GM12878 (cell line): Measurements from ENCODE around the gene GNG5. TPM values are rescaled to one million over a fixed set of nuclear protein-coding genes. Genes with fewer than 3 reads are reported as not detected.
A peak's percentile ranks its signal among the peaks of the same experiment; 100 is the strongest.

Source experiments
- ASH2L ChIP-seq: fragments of 300-600, 200-600 bp; sonication (generic); IDR thresholded peaks from 2 replicates; pipeline ENCODE4 v1.6.1; 2017; ENCODE audit warnings: low read depth, mild to moderate bottlenecking, borderline replicate concordance
- CEBPB ChIP-seq, 2 experiments: fragments of 150-350 bp in 1 of 2; IDR thresholded peaks; 2 replicates each; pipeline ENCODE4 v1.6.1; 2012 to 2014; ENCODE audit warnings: low read depth in 2 of 2, low read length in 2 of 2, borderline replicate concordance in 1 of 2, inconsistent platforms in 1 of 2
- CUX1 ChIP-seq: IDR thresholded peaks from 2 replicates; pipeline ENCODE4 v1.6.1; 2012; ENCODE audit warnings: improper control_type of control experiment, low read depth, low read length; ENCODE audit not compliant: insufficient replicate concordance
- HSF1 ChIP-seq: fragments of 150-350 bp; IDR thresholded peaks from 2 replicates; pipeline ENCODE4 v1.6.1; 2014; ENCODE audit warnings: mild to moderate bottlenecking, low read depth, low read length
- IKZF1 ChIP-seq: fragments of 450-650 bp; conservative IDR thresholded peaks from 2 replicates; pipeline ENCODE4 v1.6.1; 2017; ENCODE audit warnings: antibody characterized with exemption, mild to moderate bottlenecking
- KAT2A ChIP-seq: conservative IDR thresholded peaks from 2 replicates; pipeline ENCODE4 v1.6.1; 2011; ENCODE audit warnings: low read depth, low read length; ENCODE audit not compliant: control insufficient read depth
- KLF5 ChIP-seq: fragments of 450-650 bp; IDR thresholded peaks from 2 replicates; pipeline ENCODE4 v1.6.1; 2014; ENCODE audit warnings: mild to moderate bottlenecking; ENCODE audit not compliant: partially characterized antibody
- NFYB ChIP-seq: IDR thresholded peaks from 2 replicates; pipeline ENCODE4 v1.6.1; 2011; ENCODE audit warnings: low read depth, mild to moderate bottlenecking, low read length, improper control_type of control experiment, moderate library complexity; ENCODE audit not compliant: insufficient read depth
- POLR2AphosphoS2 ChIP-seq: IDR thresholded peaks from 2 replicates; pipeline ENCODE4 v1.6.1; 2011; ENCODE audit warnings: low read depth, mild to moderate bottlenecking, low read length, improper control_type of control experiment, moderate library complexity
- POU2F2 ChIP-seq: IDR thresholded peaks from 3 replicates; pipeline ENCODE4 v1.6.1; 2011; ENCODE audit warnings: low read depth, mild to moderate bottlenecking, low read length, borderline replicate concordance
- RAD51 ChIP-seq: fragments of 450-650 bp; IDR thresholded peaks from 2 replicates; pipeline ENCODE4 v1.6.1; 2016; ENCODE audit warnings: moderate library complexity, mild to moderate bottlenecking, inconsistent platforms
- SIX5 ChIP-seq: IDR thresholded peaks from 2 replicates; pipeline ENCODE4 v1.6.1; 2011; ENCODE audit warnings: mild to moderate bottlenecking, low read depth, low read length, moderate library complexity; ENCODE audit not compliant: severe bottlenecking
- SP1 ChIP-seq: IDR thresholded peaks from one replicate; pipeline ENCODE4 v1.6.1; 2011; ENCODE audit warnings: low read depth, low read length
- TCF7 ChIP-seq: IDR thresholded peaks from 2 replicates; pipeline ENCODE4 v1.6.1; 2014; ENCODE audit warnings: antibody characterized with exemption, borderline replicate concordance
- YBX1 ChIP-seq: fragments of 450-650 bp; IDR thresholded peaks from 2 replicates; pipeline ENCODE4 v1.6.1; 2016; ENCODE audit warnings: antibody characterized with exemption
- polyA plus RNA-seq, 11 experiments: library from polyadenylated mRNA; depleted of rRNA in 4 of 11; unstranded in 6 of 11; stranded (reverse) in 5 of 11; fragments of >200 nt; fragmentation: Nextera tagmentation in 4 of 11; fragmentation: Illumina TruSeq in 1 of 11; extraction: Ambion mirVana in 4 of 11; extraction: Trizol in 1 of 11; gene quantifications; 1 replicate in 1 of 11; 2 replicates in 10 of 11; pipeline versions ENCODE4 v1.2.1 to v1.2.3, GENCODE V29; 2011 to 2016; ENCODE audit warnings: inconsistent platforms in 2 of 11, missing spikeins in 2 of 11, low read depth in 1 of 11
- total RNA-seq, 4 experiments: library from RNA; depleted of rRNA in 3 of 4; stranded (reverse); fragments of >200 nt in 3 of 4; fragmentation: Illumina TruSeq in 1 of 4; extraction: Trizol in 1 of 4; gene quantifications; 2 replicates each; pipeline versions ENCODE4 v1.2.1 to v1.2.3, GENCODE V29; 2013 to 2021
- TF ChIP-seq, protein P1 (sequence below): fragments of 450-650 bp; IDR thresholded peaks from 2 replicates; pipeline ENCODE4 v1.6.1; 2017; ENCODE audit warnings: mild to moderate bottlenecking, low read depth, inconsistent platforms; ENCODE audit not compliant: poor library complexity, severe bottlenecking
- TF ChIP-seq, protein P2 (sequence below): fragments of 450-650 bp; formaldehyde crosslinking; IDR thresholded peaks from 2 replicates; pipeline ENCODE4 v1.5.0; 2022; ENCODE audit warnings: mild to moderate bottlenecking, missing genetic modification characterization

The GNG5 gene
- total and polyA plus RNA-seq, 10 of the 15 experiments (the other 5 are each of a cell fraction or from before 2014, with no cell fraction given): 69.8 to 613 (median 203) TPM

GRCh38 chr1:84506002-84506728 is at the start of gene GNG5, which contains the start of gene SPATA1 (continued):
- TF ChIP-seq, protein P1, sequence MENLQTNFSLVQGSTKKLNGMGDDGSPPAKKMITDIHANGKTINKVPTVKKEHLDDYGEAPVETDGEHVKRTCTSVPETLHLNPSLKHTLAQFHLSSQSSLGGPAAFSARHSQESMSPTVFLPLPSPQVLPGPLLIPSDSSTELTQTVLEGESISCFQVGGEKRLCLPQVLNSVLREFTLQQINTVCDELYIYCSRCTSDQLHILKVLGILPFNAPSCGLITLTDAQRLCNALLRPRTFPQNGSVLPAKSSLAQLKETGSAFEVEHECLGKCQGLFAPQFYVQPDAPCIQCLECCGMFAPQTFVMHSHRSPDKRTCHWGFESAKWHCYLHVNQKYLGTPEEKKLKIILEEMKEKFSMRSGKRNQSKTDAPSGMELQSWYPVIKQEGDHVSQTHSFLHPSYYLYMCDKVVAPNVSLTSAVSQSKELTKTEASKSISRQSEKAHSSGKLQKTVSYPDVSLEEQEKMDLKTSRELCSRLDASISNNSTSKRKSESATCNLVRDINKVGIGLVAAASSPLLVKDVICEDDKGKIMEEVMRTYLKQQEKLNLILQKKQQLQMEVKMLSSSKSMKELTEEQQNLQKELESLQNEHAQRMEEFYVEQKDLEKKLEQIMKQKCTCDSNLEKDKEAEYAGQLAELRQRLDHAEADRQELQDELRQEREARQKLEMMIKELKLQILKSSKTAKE: peak; percentile 25
- TF ChIP-seq KAT2A (no peak), NFYB (no peak), IKZF1 (peak; percentile 93), CEBPB (IDR thresholded peaks at IDR 0.05; ENCODE audit: borderline replicate concordance in 1 of 2, low read depth in 2 of 2, low read length in 2 of 2) (no peak), HSF1 (0 out of 2 replicates have a peak, but pooled peaks have one; percentile 8), CUX1 (no peak), RAD51 (no peak), TCF7 (no peak), SP1 (no peak), ASH2L (no peak), YBX1 (no peak), POLR2AphosphoS2 (0 out of 2 replicates have a peak, but pooled peaks have one; percentile 11), SIX5 (no peak), KLF5 (peak; percentile 70), POU2F2 (no peak; the same call in 1 of the 3 replicates)
- TF ChIP-seq, protein P2, sequence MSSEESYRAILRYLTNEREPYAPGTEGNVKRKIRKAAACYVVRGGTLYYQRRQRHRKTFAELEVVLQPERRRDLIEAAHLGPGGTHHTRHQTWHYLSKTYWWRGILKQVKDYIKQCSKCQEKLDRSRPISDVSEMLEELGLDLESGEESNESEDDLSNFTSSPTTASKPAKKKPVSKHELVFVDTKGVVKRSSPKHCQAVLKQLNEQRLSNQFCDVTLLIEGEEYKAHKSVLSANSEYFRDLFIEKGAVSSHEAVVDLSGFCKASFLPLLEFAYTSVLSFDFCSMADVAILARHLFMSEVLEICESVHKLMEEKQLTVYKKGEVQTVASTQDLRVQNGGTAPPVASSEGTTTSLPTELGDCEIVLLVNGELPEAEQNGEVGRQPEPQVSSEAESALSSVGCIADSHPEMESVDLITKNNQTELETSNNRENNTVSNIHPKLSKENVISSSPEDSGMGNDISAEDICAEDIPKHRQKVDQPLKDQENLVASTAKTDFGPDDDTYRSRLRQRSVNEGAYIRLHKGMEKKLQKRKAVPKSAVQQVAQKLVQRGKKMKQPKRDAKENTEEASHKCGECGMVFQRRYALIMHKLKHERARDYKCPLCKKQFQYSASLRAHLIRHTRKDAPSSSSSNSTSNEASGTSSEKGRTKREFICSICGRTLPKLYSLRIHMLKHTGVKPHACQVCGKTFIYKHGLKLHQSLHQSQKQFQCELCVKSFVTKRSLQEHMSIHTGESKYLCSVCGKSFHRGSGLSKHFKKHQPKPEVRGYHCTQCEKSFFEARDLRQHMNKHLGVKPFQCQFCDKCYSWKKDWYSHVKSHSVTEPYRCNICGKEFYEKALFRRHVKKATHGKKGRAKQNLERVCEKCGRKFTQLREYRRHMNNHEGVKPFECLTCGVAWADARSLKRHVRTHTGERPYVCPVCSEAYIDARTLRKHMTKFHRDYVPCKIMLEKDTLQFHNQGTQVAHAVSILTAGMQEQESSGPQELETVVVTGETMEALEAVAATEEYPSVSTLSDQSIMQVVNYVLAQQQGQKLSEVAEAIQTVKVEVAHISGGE (CRISPR knock-in tag): no peak
